Spleen (tissue), 7 donors: Measurements from ENCODE around the gene KLC1.

Experiments
- POLR2A ChIP-seq, 3 donors: fragments of 450-650 bp; IDR thresholded peaks; one replicate each; pipeline ENCODE4 v1.5.1; 2017; ENCODE audit warnings: antibody characterized with exemption in 3 of 3, mild to moderate bottlenecking in 1 of 3
- POLR2AphosphoS5 ChIP-seq, 3 donors: sonication (generic); formaldehyde crosslinking; IDR thresholded peaks; one replicate each; pipeline ENCODE4 v1.5.1; 2017; ENCODE audit warnings: antibody characterized with exemption in 3 of 3
- TF ChIP-seq, protein P1 (sequence below), 11 experiments: fragments of 200-600 bp in 7 of 11; fragments of 450-650 bp in 4 of 11; sonication (generic) in 4 of 11; IDR thresholded peaks in 8 of 11; conservative IDR thresholded peaks in 3 of 11; 1 replicate in 7 of 11; 2 replicates in 4 of 11; pipeline versions ENCODE4 v1.4.0 to v1.8.0; 2016 to 2021; ENCODE audit warnings: antibody characterized with exemption in 11 of 11, inconsistent platforms in 4 of 11, mild to moderate bottlenecking in 1 of 11
- donor health status: DM: no; HTN: no; CAD: no; lungs with moderate emphysema.
- donor health status: DM: no; HTN: no; CAD: no.
- donor health status: DM: no; HTN: no; CAD: no.

DNA sequence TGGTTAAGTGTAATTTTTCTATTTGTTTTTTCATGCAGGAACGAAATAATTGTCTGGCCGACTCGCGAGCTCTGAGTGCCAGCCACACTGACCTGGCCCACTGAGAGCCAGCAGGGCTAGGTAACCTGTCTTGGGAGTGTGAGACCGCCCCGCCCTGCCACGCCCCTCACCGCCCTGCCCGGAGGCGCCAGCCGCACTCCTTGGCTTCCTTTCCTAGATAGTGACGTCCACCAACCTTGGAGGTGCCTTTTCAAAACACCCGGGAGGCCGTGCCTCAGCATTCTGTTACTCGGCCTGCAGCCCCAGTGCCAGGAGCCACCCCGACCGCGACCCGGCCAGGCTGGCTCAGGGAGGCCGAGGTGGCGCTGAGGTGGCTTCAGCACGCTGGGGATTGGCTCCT, 64.5 kb downstream of the KLC1 start:
- TF ChIP-seq POLR2AphosphoS5 (IDR thresholded peaks at IDR 0.05), result peak in 1 of 3 donors; percentile 53
- TF ChIP-seq, protein P1, sequence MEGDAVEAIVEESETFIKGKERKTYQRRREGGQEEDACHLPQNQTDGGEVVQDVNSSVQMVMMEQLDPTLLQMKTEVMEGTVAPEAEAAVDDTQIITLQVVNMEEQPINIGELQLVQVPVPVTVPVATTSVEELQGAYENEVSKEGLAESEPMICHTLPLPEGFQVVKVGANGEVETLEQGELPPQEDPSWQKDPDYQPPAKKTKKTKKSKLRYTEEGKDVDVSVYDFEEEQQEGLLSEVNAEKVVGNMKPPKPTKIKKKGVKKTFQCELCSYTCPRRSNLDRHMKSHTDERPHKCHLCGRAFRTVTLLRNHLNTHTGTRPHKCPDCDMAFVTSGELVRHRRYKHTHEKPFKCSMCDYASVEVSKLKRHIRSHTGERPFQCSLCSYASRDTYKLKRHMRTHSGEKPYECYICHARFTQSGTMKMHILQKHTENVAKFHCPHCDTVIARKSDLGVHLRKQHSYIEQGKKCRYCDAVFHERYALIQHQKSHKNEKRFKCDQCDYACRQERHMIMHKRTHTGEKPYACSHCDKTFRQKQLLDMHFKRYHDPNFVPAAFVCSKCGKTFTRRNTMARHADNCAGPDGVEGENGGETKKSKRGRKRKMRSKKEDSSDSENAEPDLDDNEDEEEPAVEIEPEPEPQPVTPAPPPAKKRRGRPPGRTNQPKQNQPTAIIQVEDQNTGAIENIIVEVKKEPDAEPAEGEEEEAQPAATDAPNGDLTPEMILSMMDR (IDR thresholded peaks at IDR 0.05 in 8 of 11, conservative IDR thresholded peaks at IDR 0.05 in 3 of 11), result no peak
- no peak for TF ChIP-seq POLR2A (IDR thresholded peaks at IDR 0.05)
